Parathyroid adenoma (tissue), 2 donors: Measurements from ENCODE around the gene MXD4.

Experiments used
- H2AFZ ChIP-seq: fragments of 300-600 bp; sonication (generic); one replicate; pipeline ENCODE4 v1.7.0; 2017; ENCODE audit warnings: antibody characterized with exemption, mild to moderate bottlenecking
- H3K27ac ChIP-seq: fragments of 300-600 bp; sonication (generic); one replicate; pipeline ENCODE4 v1.7.0; 2017
- H3K27me3 ChIP-seq: fragments of 300-600 bp; sonication (generic); one replicate; pipeline ENCODE4 v1.7.0; 2017; ENCODE audit warnings: low read length; ENCODE audit not compliant: control insufficient read depth, insufficient read depth
- H3K36me3 ChIP-seq: fragments of 300-600 bp; sonication (generic); one replicate; pipeline ENCODE4 v1.7.0; 2017; ENCODE audit warnings: low read length; ENCODE audit not compliant: control insufficient read depth, insufficient read depth
- H3K4me1 ChIP-seq: fragments of 300-600 bp; sonication (generic); one replicate; pipeline ENCODE4 v1.7.0; 2017; ENCODE audit warnings: control low read depth
- H3K4me2 ChIP-seq: fragments of 300-600 bp; sonication (generic); one replicate; pipeline ENCODE4 v1.7.0; 2017; ENCODE audit warnings: low read length
- H3K4me3 ChIP-seq: fragments of 300-600 bp; sonication (generic); one replicate; pipeline ENCODE4 v1.7.0; 2017; ENCODE audit warnings: low read depth, low read length
- H3K79me2 ChIP-seq: fragments of 300-600 bp; sonication (generic); one replicate; pipeline ENCODE4 v1.7.0; 2017; ENCODE audit warnings: control low read depth
- H3K9ac ChIP-seq: fragments of 300-600 bp; sonication (generic); one replicate; pipeline ENCODE4 v1.7.0; 2017; ENCODE audit warnings: mild to moderate bottlenecking
- H3K9me3 ChIP-seq: fragments of 300-600 bp; sonication (generic); one replicate; pipeline ENCODE4 v1.7.0; 2017; ENCODE audit warnings: low read length; ENCODE audit not compliant: control insufficient read depth
- TF ChIP-seq, protein P1 (sequence below): fragments of 300-600 bp; sonication (generic); IDR thresholded peaks from one replicate; pipeline ENCODE4 v1.7.0; 2017; ENCODE audit warnings: antibody characterized with exemption, mild to moderate bottlenecking
- donor health status: primary hyperparathyroidism.

MXD4 gene

DNA sequence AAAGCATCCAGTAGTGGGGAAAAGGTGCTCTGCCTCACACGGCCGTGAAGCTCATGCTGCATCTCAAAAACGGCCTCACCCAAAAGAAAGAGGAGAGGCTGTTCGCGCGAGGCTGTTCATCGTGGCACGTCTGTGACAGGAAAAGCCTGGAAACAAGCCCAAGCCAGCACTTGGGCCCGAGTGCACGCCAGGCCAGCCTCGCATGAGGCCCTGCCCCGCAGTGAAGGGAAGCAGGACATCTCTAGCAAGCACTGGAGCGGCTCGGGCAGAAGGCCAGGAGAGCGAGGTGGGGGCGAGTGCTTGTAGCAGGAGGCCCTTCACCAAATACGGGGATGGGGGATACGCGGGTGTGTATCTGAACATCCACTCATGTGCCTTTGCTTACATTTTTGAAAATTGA lies 39.9 kb upstream of the MXD4 start:
- Histone ChIP-seq H3K4me1 (no peaks in the 10 kb centered on the region), H3K4me2 (no peak overlapping the region), H3K27me3 (no peaks in the 10 kb centered on the region), H3K27ac (no peak overlapping the region), H3K79me2 (no peaks in the 10 kb centered on the region), H2AFZ (no peak overlapping the region), H3K9me3 (no peaks in the 10 kb centered on the region), H3K9ac (no peak overlapping the region), H3K4me3 (no peak overlapping the region), H3K36me3 (no peaks in the 10 kb centered on the region)
- TF ChIP-seq, protein P1, sequence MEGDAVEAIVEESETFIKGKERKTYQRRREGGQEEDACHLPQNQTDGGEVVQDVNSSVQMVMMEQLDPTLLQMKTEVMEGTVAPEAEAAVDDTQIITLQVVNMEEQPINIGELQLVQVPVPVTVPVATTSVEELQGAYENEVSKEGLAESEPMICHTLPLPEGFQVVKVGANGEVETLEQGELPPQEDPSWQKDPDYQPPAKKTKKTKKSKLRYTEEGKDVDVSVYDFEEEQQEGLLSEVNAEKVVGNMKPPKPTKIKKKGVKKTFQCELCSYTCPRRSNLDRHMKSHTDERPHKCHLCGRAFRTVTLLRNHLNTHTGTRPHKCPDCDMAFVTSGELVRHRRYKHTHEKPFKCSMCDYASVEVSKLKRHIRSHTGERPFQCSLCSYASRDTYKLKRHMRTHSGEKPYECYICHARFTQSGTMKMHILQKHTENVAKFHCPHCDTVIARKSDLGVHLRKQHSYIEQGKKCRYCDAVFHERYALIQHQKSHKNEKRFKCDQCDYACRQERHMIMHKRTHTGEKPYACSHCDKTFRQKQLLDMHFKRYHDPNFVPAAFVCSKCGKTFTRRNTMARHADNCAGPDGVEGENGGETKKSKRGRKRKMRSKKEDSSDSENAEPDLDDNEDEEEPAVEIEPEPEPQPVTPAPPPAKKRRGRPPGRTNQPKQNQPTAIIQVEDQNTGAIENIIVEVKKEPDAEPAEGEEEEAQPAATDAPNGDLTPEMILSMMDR = no peak

GRCh38 chr4:2301225-2301642 lies 39.3 kb upstream of the MXD4 start:
- TF ChIP-seq, protein P1 = no peak
- no peak overlapping the region for H3K9ac ChIP-seq
- H3K4me3 ChIP-seq = no peak overlapping the region
- H3K27me3 ChIP-seq = no peaks in the 10 kb centered on the region
- no peak overlapping the region for H2AFZ ChIP-seq
- no peak overlapping the region for H3K27ac ChIP-seq
- H3K9me3 ChIP-seq = no peaks in the 10 kb centered on the region
- H3K79me2 ChIP-seq = no peaks in the 10 kb centered on the region
- H3K36me3 ChIP-seq = no peaks in the 10 kb centered on the region
- H3K4me2 ChIP-seq = no peak overlapping the region
- no peaks in the 10 kb centered on the region for H3K4me1 ChIP-seq

DNA sequence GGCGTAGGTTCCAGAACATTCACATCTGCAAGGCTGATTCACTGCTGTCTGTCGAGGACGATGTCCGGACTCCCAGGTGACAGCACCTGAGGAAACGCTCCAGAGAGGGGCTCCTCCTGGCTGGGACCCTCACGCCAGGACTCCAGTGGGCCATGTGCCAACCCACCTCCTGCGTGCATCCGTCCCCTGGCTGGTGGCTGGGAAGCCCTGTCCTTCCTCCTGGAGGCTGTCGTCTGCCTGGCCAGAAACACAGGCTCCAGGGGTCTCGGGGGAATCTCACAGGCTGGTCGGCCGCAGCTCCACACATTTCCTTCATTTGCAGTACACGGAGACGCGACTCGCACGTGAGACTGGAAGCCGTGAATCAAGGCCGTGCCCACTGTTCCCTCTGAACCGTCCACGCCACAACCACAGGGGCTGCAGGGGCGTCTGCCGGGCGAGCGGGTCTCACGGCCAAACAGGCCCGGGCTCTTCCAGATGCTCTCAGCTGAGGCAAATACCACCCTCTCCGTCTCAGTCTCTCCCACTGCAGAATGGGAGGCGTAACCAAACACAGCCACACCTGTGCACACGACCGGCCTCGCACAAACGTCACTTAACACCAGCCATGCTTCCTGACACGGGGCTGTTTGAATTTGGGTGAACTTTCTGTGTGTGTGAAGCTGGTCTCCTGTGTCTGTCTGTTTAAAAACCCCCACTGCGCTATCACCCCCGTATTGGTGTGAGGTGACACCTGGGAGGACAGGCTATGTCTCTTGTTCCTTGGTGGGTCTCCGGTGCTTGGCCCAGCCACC lies 38.7 kb upstream of the MXD4 start:
- no peaks in the 10 kb centered on the region for H3K9me3 ChIP-seq
- H3K4me2 ChIP-seq = no peak overlapping the region
- H3K27ac ChIP-seq = no peak overlapping the region
- no peak overlapping the region for H3K4me3 ChIP-seq
- H3K36me3 ChIP-seq = no peaks in the 10 kb centered on the region
- no peak overlapping the region for H2AFZ ChIP-seq
- no peak overlapping the region for H3K9ac ChIP-seq
- TF ChIP-seq, protein P1 = no peak
- H3K27me3 ChIP-seq = no peaks in the 10 kb centered on the region
- H3K79me2 ChIP-seq = no peaks in the 10 kb centered on the region
- no peaks in the 10 kb centered on the region for H3K4me1 ChIP-seq

- Histone ChIP-seq H3K36me3 (no peaks in the 10 kb centered on the region), H3K4me3 (no peak overlapping the region), H3K79me2 (no peaks in the 10 kb centered on the region), H3K9ac (no peak overlapping the region), H2AFZ (no peak overlapping the region), H3K27me3 (no peaks in the 10 kb centered on the region), H3K27ac (no peak overlapping the region), H3K9me3 (no peaks in the 10 kb centered on the region), H3K4me1 (no peaks in the 10 kb centered on the region), H3K4me2 (no peak overlapping the region)
- TF ChIP-seq, protein P1 = no peak
Observed at GRCh38 chr4:2299794-2300193, 37.9 kb upstream of the MXD4 start.

- Histone ChIP-seq H3K79me2 (no peaks in the 10 kb centered on the region), H3K27ac (no peak overlapping the region), H3K9me3 (no peaks in the 10 kb centered on the region), H3K4me3 (no peak overlapping the region), H3K36me3 (no peaks in the 10 kb centered on the region), H3K4me2 (no peak overlapping the region), H3K4me1 (no peaks in the 10 kb centered on the region), H3K27me3 (no peaks in the 10 kb centered on the region), H2AFZ (no peak overlapping the region), H3K9ac (no peak overlapping the region)
- TF ChIP-seq, protein P1 = no peak
Observed at GRCh38 chr4:2298532-2298991, 36.7 kb upstream of the MXD4 start.
